Activated CD8-positive, alpha-beta memory T cell treated with anti-CD3 and anti-CD28 coated beads for 48 hours (primary cell): ENCODE results near the gene DMD.

Experiments
- DNase-seq, 3 experiments: peaks; one replicate each; pipeline ENCODE4 v3.0.0-alpha.2; 2020; ENCODE audit warnings: low read depth in 2 of 3, low spot score in 2 of 3

The DMD gene

GRCh38 chrX:31153475-31154047 is 2057.8 kb downstream of the DMD start:
- DNase-seq: no peak

GRCh38 chrX:31147175-31147574 is 2064.2 kb downstream of the DMD start:
- DNase-seq: no peak

- DNase-seq: no peak
Measured at GRCh38 chrX:31139961-31140360, 2071.4 kb downstream of the DMD start.

- DNase-seq: no peak
Measured at GRCh38 chrX:31138124-31138523, 2073.2 kb downstream of the DMD start.

GRCh38 chrX:31136144-31136611 is 2075.2 kb downstream of the DMD start:
- no peak for DNase-seq

GRCh38 chrX:31132821-31133241 is 2078.5 kb downstream of the DMD start:
- DNase-seq: no peak

- no peak for DNase-seq
Measured at GRCh38 chrX:31130457-31131220, 2080.7 kb downstream of the DMD start.

- no peak for DNase-seq
Measured at GRCh38 chrX:31128855-31129254, 2082.5 kb downstream of the DMD start.

GRCh38 chrX:31127716-31128115 is 2083.6 kb downstream of the DMD start:
- DNase-seq: no peak

GRCh38 chrX:31126205-31126604 is 2085.1 kb downstream of the DMD start:
- DNase-seq: no peak

GRCh38 chrX:31124536-31124935 is 2086.8 kb downstream of the DMD start:
- no peak for DNase-seq

GRCh38 chrX:31123335-31123734 is 2088.0 kb downstream of the DMD start:
- DNase-seq: no peak

- DNase-seq: no peak
Measured at GRCh38 chrX:31117266-31117665, 2094.1 kb downstream of the DMD start.

- no peak for DNase-seq
Measured at GRCh38 chrX:31115398-31115797, 2096.0 kb downstream of the DMD start.

- DNase-seq: no peak
Measured at GRCh38 chrX:31114858-31115257, 2096.5 kb downstream of the DMD start.

GRCh38 chrX:31112226-31112999 is 2098.9 kb downstream of the DMD start:
- no peak for DNase-seq

- DNase-seq: no peak
Measured at GRCh38 chrX:31110657-31111056, 2100.7 kb downstream of the DMD start.

- peak in 1 of 3 experiments; percentile 16 for DNase-seq
Measured at GRCh38 chrX:31099536-31100090, 2111.7 kb downstream of the DMD start.

- DNase-seq: no peak
Measured at GRCh38 chrX:31098079-31098478, 2113.3 kb downstream of the DMD start.

- DNase-seq: no peak
Measured at GRCh38 chrX:31093639-31093975, 2117.7 kb downstream of the DMD start.

- DNase-seq: no peak
Measured at GRCh38 chrX:31092970-31093638, 2118.2 kb downstream of the DMD start.
